Fibroblast of peridontal ligament (primary cell): ENCODE data around the gene FXYD5.
"Not testable (repeated sequence)": the region's sequence is repeated elsewhere in the genome, so short reads cannot be mapped to it uniquely, and the experiment has no call there.

Experiments
- DNase-seq: peaks from one replicate; pipeline ENCODE4 v3.0.0-alpha.2; 2010; ENCODE audit errors: extremely low read depth

FXYD5 gene

DNA sequence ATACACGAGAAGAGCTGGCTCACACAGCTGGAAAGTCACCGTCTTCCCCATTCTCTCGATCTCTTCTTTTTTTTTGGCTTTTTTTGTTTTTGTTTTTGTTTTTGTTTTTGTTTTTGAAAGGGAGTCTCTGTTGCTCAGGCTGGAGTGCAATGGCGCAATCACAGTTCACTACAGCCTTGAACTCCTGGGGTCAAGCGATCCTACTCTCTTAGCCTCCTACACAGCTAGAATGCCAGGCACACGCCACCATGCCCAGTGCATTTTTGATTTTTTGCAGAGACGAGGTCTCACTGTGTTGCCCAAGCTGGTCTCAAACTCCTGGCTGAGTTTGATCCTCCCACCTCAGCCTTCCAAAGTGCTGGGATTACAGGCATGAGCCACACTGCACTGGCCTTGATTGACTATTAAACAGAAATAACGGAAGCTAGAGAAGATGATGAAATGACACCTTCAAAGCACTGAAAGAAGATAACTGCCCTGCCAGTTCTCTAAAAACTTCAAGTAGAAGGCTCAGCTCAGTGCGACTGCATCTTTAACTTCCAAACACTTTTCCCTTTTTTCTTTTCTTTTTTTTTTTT lies 34.9 kb upstream of the FXYD5 start:
- DNase-seq, result no peak

- DNase-seq, result peak; percentile 91
Observed at GRCh38 chr19:35120492-35120891, 34.0 kb upstream of the FXYD5 start.

GRCh38 chr19:35120898-35121297 lies 33.6 kb upstream of the FXYD5 start:
- DNase-seq, result peak; percentile 18

GRCh38 chr19:35122687-35123551 lies 31.6 kb upstream of the FXYD5 start:
- DNase-seq, result no peak

DNA sequence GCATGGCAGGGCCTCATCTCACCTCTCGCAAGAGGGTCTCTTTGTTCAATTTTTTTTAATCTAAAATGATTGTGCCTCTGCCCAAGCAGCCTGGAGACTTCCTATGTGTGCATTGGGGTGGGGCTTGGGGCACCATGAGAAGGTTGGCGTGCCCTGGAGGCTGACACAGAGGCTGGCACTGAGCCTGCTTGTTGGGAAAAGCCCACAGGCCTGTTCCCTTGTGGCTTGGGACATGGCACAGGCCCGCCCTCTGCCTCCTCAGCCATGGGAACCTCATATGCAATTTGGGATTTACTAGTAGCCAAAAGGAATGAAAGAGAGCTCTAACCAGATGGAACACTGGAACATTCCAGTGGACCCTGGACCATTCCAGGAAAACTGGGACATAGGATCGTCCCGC lies 31.0 kb upstream of the FXYD5 start:
- DNase-seq, result peak; percentile 61

- peak; percentile 92 for DNase-seq
Observed at GRCh38 chr19:35124098-35125060, 30.2 kb upstream of the FXYD5 start.

- DNase-seq, result no peak
Observed at GRCh38 chr19:35125270-35125717, 29.2 kb upstream of the FXYD5 start.

- DNase-seq, result no peak
Observed at GRCh38 chr19:35125749-35126623, 28.5 kb upstream of the FXYD5 start.

GRCh38 chr19:35126624-35126959 lies 27.9 kb upstream of the FXYD5 start:
- DNase-seq, result no peak

DNA sequence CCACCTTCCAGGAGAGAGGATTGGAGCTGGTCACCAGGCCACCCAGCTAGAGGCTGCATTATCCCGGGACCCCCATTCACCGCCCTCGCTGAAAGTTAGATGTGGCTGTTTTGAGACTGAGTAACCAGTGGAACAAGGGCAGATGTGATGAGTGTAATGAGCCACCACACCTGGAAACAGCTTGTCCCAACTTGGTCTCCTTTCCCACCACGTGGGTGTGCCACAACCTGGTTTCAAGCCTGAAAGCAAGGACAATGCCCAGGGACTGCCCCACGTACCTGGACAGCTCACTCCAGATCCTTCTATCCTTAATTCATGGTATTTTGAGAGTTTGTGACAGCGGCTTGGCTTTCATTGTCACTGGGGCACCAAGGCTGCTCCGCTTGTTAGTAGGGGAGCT lies 26.7 kb upstream of the FXYD5 start:
- no peak for DNase-seq

DNA sequence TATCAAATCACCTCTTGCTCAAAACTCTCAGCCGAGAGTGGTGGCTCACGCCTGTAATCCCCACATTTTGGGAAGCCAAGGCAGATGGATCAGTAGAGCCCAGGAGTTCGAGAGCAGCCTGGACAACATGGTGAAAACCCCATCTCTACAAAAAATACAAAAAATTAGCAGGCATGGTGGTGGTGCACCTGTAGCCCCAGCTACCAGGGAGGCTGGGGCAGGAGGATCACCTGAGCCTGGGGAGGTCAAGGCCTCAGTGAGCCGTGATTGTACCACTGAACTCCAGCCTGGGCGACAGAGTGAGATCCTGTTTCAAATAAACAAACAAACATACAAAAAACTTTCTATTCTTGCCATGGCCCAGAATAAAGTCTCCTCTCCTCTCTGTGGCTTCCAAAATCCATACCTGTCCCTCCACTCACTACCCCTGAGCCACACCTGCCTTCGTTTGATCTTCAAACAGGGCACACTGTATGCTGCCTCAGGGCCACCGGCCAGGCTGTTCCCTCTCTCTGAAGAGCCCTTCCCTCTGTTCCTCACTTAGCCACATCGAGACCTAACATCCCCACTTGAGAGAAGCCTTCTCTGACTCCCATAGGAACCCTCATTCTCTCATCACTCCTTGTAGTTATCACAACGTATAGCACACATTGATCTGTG lies 26.0 kb upstream of the FXYD5 start:
- no peak for DNase-seq

GRCh38 chr19:35129724-35130274 lies 24.7 kb upstream of the FXYD5 start:
- DNase-seq, result not testable (repeated sequence)

DNA sequence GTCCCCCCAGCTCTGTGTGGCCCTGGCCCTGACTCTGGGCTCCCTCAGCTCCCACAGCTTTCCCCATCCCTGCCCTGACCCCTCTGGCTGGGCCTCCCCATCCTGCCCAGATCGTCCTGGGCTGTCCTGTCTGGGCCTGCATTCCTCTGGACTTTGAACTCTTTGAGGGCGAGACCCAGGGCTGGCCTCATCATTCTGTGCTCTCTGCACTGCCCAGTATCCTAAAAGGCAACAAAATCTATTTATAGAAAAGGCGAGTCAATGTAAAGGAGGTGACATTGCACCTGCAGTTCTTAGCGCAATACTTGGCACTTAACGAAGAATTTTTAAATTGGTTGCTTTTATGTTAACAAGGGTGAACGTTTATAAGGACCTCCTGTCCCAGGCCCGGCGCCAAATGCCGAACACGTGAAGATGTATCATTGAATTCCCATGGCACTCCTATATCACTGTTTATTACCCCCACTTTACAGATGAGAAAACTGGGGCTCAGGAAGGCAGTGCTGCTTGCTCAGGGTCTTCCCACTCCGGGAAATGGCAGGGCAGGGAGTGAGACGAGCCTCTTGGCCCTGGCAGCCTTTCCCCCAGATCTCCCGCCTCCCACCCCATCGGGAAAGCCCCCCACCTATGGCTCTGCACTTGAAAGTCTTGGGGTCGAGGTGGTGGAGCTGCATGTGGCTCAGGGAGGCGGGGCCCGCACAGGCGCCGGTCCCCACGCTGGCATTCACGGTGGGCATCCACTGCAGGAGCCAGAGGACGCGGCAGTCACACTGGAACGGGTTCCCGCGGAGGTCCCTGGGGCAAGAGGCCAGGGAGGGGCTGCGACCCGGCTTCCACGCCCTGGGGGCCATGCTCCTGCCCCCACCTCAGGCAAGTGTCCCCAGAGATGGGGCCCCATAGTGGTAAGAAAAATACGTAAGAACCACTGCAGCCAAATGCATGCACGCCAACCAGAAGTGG lies 23.5 kb upstream of the FXYD5 start:
- DNase-seq, result no peak

GRCh38 chr19:35132254-35132653 lies 22.3 kb upstream of the FXYD5 start:
- no peak for DNase-seq

DNA sequence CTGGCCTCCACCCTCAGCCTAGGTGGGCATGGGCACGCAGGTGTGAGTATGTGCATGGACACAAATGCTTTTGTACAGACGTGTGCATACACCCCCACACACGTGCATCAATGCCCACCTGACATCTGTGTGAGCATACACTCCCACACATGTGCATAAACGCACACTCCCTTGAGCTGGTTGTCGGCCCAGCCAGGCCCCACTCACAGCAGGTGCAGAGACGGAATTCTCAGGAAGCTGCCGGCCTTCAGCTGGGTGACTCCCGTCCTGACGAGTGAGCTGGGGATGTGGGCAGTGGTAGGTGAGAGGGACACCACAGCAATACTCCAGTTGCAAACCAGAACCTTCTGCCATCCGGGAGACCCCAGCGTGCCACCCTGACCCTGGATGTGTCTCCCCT lies 20.7 kb upstream of the FXYD5 start:
- no peak for DNase-seq

- DNase-seq, result peak; percentile 20
Observed at GRCh38 chr19:35134601-35135242, 19.8 kb upstream of the FXYD5 start, which contains the start of gene LGI4. Gene LGI4 (minus strand): TSS chr19:35135059. CDS start chr19:35134680, 379 bp downstream.

DNA sequence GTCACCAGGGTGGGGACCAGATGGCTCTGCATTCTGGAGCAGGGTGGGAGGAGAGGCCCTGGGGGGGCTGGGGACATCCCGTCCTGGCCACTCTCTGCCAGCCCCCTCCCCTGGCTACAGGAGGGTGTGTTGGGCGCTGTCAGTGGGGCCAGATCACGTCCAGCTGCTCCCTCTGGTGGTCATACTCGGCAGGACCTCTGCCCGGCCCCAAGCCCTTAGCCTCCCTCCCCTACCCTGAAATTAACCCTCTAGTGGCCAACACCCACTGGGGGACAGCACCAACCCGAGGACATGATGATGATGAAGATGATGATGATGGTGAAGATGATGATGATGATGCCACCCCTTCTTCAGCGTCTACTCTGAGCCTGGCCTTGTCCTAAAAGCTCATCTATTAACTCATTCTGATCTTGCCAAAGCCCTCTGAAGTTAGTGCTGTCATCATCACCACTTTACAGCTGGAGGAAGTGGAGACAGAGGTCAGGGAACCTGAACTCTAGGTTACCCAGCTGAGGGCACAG lies 19.1 kb upstream of the FXYD5 start:
- DNase-seq, result peak; percentile 68

DNA sequence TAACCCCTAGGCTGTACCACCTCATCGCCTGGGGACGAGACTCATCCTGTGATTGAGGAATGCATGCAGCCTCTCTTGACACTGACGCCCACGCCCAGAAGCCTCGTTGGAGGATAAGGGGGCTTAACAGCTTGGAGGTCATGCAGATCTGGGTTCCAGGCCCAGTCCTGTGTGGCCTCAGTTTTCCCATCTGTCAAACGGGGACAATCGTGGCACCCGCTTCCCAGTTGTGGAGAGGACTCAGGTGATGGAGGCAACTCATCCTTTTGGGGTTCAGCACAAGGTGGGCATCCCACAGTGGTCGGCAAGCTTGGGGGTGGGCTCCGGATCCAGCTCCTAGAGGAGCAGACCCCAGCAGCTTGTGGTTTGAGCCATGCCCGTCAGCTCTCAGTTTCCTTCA lies 18.3 kb upstream of the FXYD5 start:
- no peak for DNase-seq
